ENCODE results near the gene DUSP15.
A peak's percentile ranks its signal among the peaks of the same experiment; 100 is the strongest.

Gene DUSP15

DNA sequence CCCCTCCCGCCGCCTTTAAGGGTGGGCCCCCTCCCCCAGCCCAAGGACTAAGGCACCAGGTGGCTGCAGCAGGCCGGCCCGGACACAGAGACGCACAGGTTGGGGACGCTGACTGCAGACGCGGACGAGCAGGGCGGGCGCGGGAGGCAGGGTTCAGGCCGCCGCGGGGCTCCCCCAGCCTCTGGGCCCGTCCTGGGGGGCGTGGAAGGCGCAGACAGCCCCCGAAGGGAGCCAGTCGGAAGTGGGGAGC is 9.3 kb downstream of the DUSP15 start:
- Histone ChIP-seq H3K4me1 (ENCODE audit: control extremely low read depth in 1 of 4, control insufficient read depth in 4 of 4, insufficient read depth in 4 of 4, low read length in 3 of 4) (peaks cover 0 to 42% (median 24%) of the 10 kb centered on the region in 4 experiments), H3K4me3 (ENCODE audit: control insufficient read depth in 1 of 7, extremely low read depth in 1 of 7, insufficient read depth in 4 of 7, low read depth in 2 of 7, low read length in 6 of 7) (peak overlapping the region; percentile 34 to 81 (median 63)), H3K27me3 (replicated peaks in 2 of 5; ENCODE audit: control insufficient read depth in 4 of 5, insufficient read depth in 5 of 5, low read length in 4 of 5) (peaks cover 0 to 18% (median 3%) of the 10 kb centered on the region in 5 experiments), H3K36me3 (ENCODE audit: control insufficient read depth in 4 of 4, insufficient read depth in 4 of 4, low read length in 3 of 4) (no peaks in the 10 kb centered on the region), H3K27ac (ENCODE audit: insufficient read depth in 1 of 2, low read depth in 1 of 2, low read length in 2 of 2, poor library complexity in 1 of 2, severe bottlenecking in 2 of 2) (no peak overlapping the region), H3K9me3 (ENCODE audit: control extremely low read depth in 1 of 5, control insufficient read depth in 4 of 5, insufficient read depth in 2 of 5, low read depth in 1 of 5, low read length in 4 of 5) (no peaks in the 10 kb centered on the region)
- CTCF ChIA-PET = interaction anchor here (1.1 kb wide), 1 partner anchor 52 kb away, joined by 3 read pairs; no protein-coding TSS in a partner anchor
- 0% methylated on average over 6 of the region's 20 CpGs for WGBS (ENCODE audit: insufficient coverage)
- POLR2A ChIA-PET = no interaction called here
- DNase-seq = no peak

DNA sequence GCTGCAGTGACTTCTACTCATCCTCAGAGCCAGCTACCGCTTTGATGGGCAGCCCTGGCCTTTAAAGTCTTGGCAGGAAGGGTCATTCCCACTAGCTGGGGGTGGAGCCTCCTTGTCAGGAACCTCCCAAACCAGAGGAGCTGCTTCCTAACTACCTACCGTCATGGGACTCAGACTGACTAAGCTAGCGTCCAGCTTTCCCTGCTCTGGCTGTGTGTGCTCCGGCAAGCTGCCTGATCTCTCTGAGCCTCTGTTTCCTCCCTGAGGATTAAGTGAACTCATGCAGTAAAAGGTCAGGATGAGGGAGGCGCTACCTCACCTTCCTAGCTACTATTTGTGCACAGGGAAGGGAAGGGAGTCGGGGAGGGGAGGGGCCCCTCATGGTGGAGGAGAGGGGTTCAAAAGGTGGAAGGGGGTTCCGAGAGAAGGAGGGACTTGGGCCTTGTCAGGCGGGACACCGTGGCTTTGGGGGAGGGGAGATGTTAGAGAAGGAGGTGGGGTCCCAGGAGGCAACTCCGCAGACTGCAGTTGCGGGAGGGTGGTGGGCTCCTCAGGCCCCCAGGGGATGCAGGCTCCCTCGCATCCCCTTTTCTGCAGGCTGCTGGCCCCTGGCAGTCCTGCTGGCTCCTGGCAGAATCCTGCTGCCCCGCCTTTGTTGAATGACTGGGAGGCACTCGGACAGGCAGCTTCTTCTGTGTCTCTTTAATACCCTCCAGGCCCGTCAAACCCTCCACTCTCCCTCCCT is 9.8 kb downstream of the DUSP15 start:
- ChIA-PET CTCF (interaction anchor here (0.8 to 2.2 kb wide), 8 partner anchors 8 to 170 kb away, joined by 3 to 9 read pairs (median 4); partner anchors contain the start of gene PDRG1), POLR2A (no interaction called here)
- H3K9me3 ChIP-seq (ENCODE audit: control extremely low read depth in 1 of 5, control insufficient read depth in 4 of 5, insufficient read depth in 2 of 5, low read depth in 1 of 5, low read length in 4 of 5) = no peaks in the 10 kb centered on the region
- H3K36me3 ChIP-seq (ENCODE audit: control insufficient read depth in 4 of 4, insufficient read depth in 4 of 4, low read length in 3 of 4) = no peaks in the 10 kb centered on the region
- H3K4me1 ChIP-seq (ENCODE audit: control extremely low read depth in 1 of 4, control insufficient read depth in 4 of 4, insufficient read depth in 4 of 4, low read length in 3 of 4) = peaks cover 0 to 42% (median 24%) of the 10 kb centered on the region in 4 experiments
- peak overlapping the region in 6 of 7 experiments; percentile 50 to 81 (median 64) for H3K4me3 ChIP-seq (ENCODE audit: control insufficient read depth in 1 of 7, extremely low read depth in 1 of 7, insufficient read depth in 4 of 7, low read depth in 2 of 7, low read length in 6 of 7)
- no peak for DNase-seq
- peaks cover 0 to 18% (median 3%) of the 10 kb centered on the region in 5 experiments for H3K27me3 ChIP-seq (replicated peaks in 2 of 5; ENCODE audit: control insufficient read depth in 4 of 5, insufficient read depth in 5 of 5, low read length in 4 of 5)
- no peak overlapping the region for H3K27ac ChIP-seq (ENCODE audit: insufficient read depth in 1 of 2, low read depth in 1 of 2, low read length in 2 of 2, poor library complexity in 1 of 2, severe bottlenecking in 2 of 2)
- 50% methylated on average over 14 of the region's 15 CpGs for WGBS (ENCODE audit: insufficient coverage)

DNA sequence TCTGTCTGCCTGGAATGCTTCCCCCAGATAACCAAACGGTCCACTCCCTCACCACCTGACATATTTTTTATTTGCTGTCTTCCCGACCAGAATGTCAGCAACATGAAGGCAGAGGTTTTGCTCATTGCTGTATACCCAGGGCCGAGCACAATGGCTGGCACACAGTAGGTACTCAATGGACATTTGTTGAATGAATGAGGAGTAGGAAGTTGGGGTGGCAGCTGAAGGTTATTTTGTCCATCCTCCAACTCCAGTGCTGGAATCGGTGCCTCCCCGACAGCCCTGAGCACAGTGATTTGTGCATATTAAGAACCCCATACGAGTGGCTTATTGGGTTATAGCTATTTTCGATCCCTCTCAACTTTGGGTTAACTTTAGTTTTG is 10.3 kb downstream of the DUSP15 start:
- peaks cover 0 to 18% (median 3%) of the 10 kb centered on the region in 5 experiments for H3K27me3 ChIP-seq (replicated peaks in 2 of 5; ENCODE audit: control insufficient read depth in 4 of 5, insufficient read depth in 5 of 5, low read length in 4 of 5)

DNA sequence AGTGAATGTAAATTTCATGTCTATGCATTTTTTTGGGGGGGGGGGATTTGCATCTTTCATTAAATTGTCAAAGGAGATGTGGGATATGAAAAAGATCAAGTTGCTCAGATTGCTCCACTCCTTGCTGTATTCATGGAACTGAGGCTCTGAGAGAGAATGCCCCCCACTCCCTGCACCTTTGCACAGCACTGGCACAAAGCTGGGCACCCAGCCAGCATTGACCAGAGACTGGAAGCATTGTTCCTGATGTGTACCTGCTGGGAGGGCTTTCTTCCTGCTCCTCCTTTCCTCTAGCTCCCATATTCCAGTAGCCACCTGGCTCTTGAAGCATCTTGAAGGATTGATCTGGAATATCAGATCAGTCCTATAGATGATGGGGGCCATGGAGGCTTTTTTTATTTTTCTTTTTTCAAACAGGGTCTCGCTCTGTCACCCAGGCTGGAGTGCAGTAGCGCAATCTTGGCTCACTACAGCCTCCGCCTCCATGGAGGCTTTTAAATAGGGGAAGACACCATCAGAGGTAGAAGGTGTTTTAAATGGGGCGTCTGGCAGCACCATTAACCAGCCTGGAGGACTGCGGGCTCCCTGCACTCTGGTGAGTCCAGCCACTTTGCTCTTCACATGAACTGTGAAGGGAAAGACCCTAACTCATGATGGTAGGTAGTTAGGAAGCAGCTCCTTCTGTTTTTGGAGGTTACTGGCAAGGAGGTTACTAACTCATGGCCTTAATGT is 10.9 kb downstream of the DUSP15 start:
- WGBS (ENCODE audit: insufficient coverage) = 100% methylated on average over 4 of the region's 5 CpGs
- no peak overlapping the region for H3K4me3 ChIP-seq (ENCODE audit: control insufficient read depth in 1 of 7, extremely low read depth in 1 of 7, insufficient read depth in 4 of 7, low read depth in 2 of 7, low read length in 6 of 7)
- DNase-seq = no peak
- H3K9me3 ChIP-seq (ENCODE audit: control extremely low read depth in 1 of 5, control insufficient read depth in 4 of 5, insufficient read depth in 2 of 5, low read depth in 1 of 5, low read length in 4 of 5) = no peaks in the 10 kb centered on the region
- H3K27ac ChIP-seq (ENCODE audit: insufficient read depth in 1 of 2, low read depth in 1 of 2, low read length in 2 of 2, poor library complexity in 1 of 2, severe bottlenecking in 2 of 2) = no peak overlapping the region
- ChIA-PET CTCF (interaction anchor here (0.6 to 2.2 kb wide), 10 partner anchors 8 to 171 kb away, joined by 3 to 9 read pairs (median 5); partner anchors contain the start of gene PDRG1), POLR2A (no interaction called here)
- H3K36me3 ChIP-seq (ENCODE audit: control insufficient read depth in 4 of 4, insufficient read depth in 4 of 4, low read length in 3 of 4) = no peaks in the 10 kb centered on the region
- H3K4me1 ChIP-seq (ENCODE audit: control extremely low read depth in 1 of 4, control insufficient read depth in 4 of 4, insufficient read depth in 4 of 4, low read length in 3 of 4) = peaks cover 0 to 49% (median 25%) of the 10 kb centered on the region in 4 experiments
- peaks cover 0 to 18% (median 3%) of the 10 kb centered on the region in 5 experiments for H3K27me3 ChIP-seq (replicated peaks in 2 of 5; ENCODE audit: control insufficient read depth in 4 of 5, insufficient read depth in 5 of 5, low read length in 4 of 5)

More for the DNA sequence above, 10.3 kb downstream of the DUSP15 start:
- no peak for DNase-seq
- Histone ChIP-seq H3K27ac (ENCODE audit: insufficient read depth in 1 of 2, low read depth in 1 of 2, low read length in 2 of 2, poor library complexity in 1 of 2, severe bottlenecking in 2 of 2) (no peak overlapping the region), H3K9me3 (ENCODE audit: control extremely low read depth in 1 of 5, control insufficient read depth in 4 of 5, insufficient read depth in 2 of 5, low read depth in 1 of 5, low read length in 4 of 5) (no peaks in the 10 kb centered on the region), H3K36me3 (ENCODE audit: control insufficient read depth in 4 of 4, insufficient read depth in 4 of 4, low read length in 3 of 4) (no peaks in the 10 kb centered on the region), H3K4me1 (ENCODE audit: control extremely low read depth in 1 of 4, control insufficient read depth in 4 of 4, insufficient read depth in 4 of 4, low read length in 3 of 4) (peaks cover 0 to 46% (median 24%) of the 10 kb centered on the region in 4 experiments), H3K4me3 (ENCODE audit: control insufficient read depth in 1 of 7, extremely low read depth in 1 of 7, insufficient read depth in 4 of 7, low read depth in 2 of 7, low read length in 6 of 7) (peak overlapping the region in 1 of 7 experiments; percentile 9)
- ChIA-PET CTCF (interaction anchor here (0.8 to 2.2 kb wide), 8 partner anchors 8 to 170 kb away, joined by 3 to 9 read pairs (median 4); partner anchors contain the start of gene PDRG1), POLR2A (no interaction called here)
- WGBS (ENCODE audit: insufficient coverage) = 68% methylated on average over 4 of the region's 7 CpGs

DNA sequence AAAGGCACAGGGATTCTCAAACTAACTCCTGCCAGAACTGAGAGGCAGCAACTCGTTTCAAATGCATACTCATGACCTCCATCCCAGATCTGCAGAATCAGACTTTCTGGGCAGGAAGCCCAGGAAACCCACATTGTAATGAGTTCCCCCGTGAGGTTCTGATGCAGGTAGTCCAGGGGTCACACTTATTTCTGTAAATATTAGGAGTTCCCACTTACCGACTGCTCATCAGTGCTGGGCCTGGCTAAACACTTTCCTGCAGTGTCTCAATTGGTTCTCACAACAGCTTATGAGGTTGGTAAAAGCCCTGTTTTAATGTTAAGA is 11.6 kb downstream of the DUSP15 start:
- Histone ChIP-seq H3K4me3 (ENCODE audit: control insufficient read depth in 1 of 7, extremely low read depth in 1 of 7, insufficient read depth in 4 of 7, low read depth in 2 of 7, low read length in 6 of 7) (peak overlapping the region in 1 of 7 experiments; percentile 1), H3K4me1 (ENCODE audit: control extremely low read depth in 1 of 4, control insufficient read depth in 4 of 4, insufficient read depth in 4 of 4, low read length in 3 of 4) (peaks cover 0 to 45% (median 24%) of the 10 kb centered on the region in 4 experiments), H3K27me3 (replicated peaks in 2 of 5; ENCODE audit: control insufficient read depth in 4 of 5, insufficient read depth in 5 of 5, low read length in 4 of 5) (peaks cover 0 to 18% (median 3%) of the 10 kb centered on the region in 5 experiments), H3K27ac (ENCODE audit: insufficient read depth in 1 of 2, low read depth in 1 of 2, low read length in 2 of 2, poor library complexity in 1 of 2, severe bottlenecking in 2 of 2) (no peak overlapping the region), H3K9me3 (ENCODE audit: control extremely low read depth in 1 of 5, control insufficient read depth in 4 of 5, insufficient read depth in 2 of 5, low read depth in 1 of 5, low read length in 4 of 5) (no peaks in the 10 kb centered on the region), H3K36me3 (ENCODE audit: control insufficient read depth in 4 of 4, insufficient read depth in 4 of 4, low read length in 3 of 4) (no peaks in the 10 kb centered on the region)
- ChIA-PET CTCF (interaction anchor here (0.6 to 2.2 kb wide), 5 partner anchors 8 to 158 kb away, joined by 3 to 9 read pairs (median 5); no protein-coding TSS in a partner anchor), POLR2A (no interaction called here)
- DNase-seq = peak in 2 of 3 donors; percentile 45 to 50
- WGBS (ENCODE audit: insufficient coverage) = 0% methylated on average over 1 of the region's 3 CpGs

DNA sequence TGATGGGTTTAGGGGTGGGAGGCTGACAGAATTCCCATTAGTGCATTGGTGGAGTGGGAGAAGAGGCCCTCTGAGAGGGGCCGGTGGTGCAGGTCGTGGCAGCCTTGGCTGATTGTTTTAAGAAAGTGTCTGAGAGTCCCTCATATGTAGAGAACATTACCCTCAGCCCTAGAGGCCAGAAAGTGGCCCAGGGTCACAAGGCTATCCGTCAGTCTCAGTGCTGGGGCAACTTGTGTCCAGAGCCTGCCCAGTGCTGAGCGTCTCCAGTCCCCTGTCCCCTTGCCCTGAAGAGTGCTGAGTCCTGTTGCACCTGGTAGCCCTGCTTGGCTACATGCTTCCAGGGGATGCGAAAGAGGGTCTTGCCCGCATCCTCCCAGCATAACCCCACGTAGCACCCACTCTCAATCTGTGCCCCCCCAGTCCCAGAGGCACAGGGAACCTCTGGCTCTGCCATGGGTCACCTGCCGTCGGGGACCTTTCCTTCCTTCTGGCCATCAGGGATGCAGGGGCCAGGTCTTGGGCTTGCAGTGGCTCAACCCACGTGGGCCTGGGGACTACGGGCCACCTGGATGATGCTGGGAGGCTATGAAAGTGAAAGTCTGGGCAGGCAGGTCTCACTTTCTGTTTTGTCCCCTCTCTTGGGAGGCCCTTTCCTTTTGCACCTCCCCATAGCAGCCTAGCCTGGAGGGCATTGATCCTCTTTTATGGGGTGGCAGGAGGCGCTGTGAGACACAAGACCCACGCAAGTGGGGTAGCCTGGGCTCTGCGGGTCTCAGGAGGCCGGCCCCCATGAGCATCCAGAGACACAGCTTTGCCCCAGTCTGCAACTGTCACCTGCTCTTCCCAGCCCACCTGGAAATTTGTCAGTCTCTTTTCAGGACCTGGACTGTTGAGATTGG is 12.2 kb downstream of the DUSP15 start:
- H3K27me3 ChIP-seq (replicated peaks in 2 of 5; ENCODE audit: control insufficient read depth in 4 of 5, insufficient read depth in 5 of 5, low read length in 4 of 5) = peaks cover 0 to 18% (median 3%) of the 10 kb centered on the region in 5 experiments
- peaks cover 0 to 42% (median 20%) of the 10 kb centered on the region in 4 experiments for H3K4me1 ChIP-seq (ENCODE audit: control extremely low read depth in 1 of 4, control insufficient read depth in 4 of 4, insufficient read depth in 4 of 4, low read length in 3 of 4)
- no peaks in the 10 kb centered on the region for H3K36me3 ChIP-seq (ENCODE audit: control insufficient read depth in 4 of 4, insufficient read depth in 4 of 4, low read length in 3 of 4)
- H3K9me3 ChIP-seq (ENCODE audit: control extremely low read depth in 1 of 5, control insufficient read depth in 4 of 5, insufficient read depth in 2 of 5, low read depth in 1 of 5, low read length in 4 of 5) = no peaks in the 10 kb centered on the region
- ChIA-PET POLR2A (no interaction called here), CTCF (interaction anchor here (0.6 to 8.3 kb wide), 5 partner anchors 8 to 175 kb away, joined by 5 to 98 read pairs (median 7); partner anchors contain the start of genes FOXS1 and PDRG1)
- H3K4me3 ChIP-seq (ENCODE audit: control insufficient read depth in 1 of 7, extremely low read depth in 1 of 7, insufficient read depth in 4 of 7, low read depth in 2 of 7, low read length in 6 of 7) = peak overlapping the region in 1 of 7 experiments; percentile 1
- DNase-seq = peak in 2 of 3 donors; percentile 61 to 65
- 69% methylated on average over 13 of the region's 15 CpGs for WGBS (ENCODE audit: insufficient coverage)
- no peak overlapping the region for H3K27ac ChIP-seq (ENCODE audit: insufficient read depth in 1 of 2, low read depth in 1 of 2, low read length in 2 of 2, poor library complexity in 1 of 2, severe bottlenecking in 2 of 2)
